ENCODE results near the gene ABHD12. TPM values are rescaled to one million over a fixed set of nuclear protein-coding genes. Genes with fewer than 3 reads are reported as not detected.

The ABHD12 gene
- total RNA-seq, 1 donor from 2014 or later = 51.3 TPM

DNA sequence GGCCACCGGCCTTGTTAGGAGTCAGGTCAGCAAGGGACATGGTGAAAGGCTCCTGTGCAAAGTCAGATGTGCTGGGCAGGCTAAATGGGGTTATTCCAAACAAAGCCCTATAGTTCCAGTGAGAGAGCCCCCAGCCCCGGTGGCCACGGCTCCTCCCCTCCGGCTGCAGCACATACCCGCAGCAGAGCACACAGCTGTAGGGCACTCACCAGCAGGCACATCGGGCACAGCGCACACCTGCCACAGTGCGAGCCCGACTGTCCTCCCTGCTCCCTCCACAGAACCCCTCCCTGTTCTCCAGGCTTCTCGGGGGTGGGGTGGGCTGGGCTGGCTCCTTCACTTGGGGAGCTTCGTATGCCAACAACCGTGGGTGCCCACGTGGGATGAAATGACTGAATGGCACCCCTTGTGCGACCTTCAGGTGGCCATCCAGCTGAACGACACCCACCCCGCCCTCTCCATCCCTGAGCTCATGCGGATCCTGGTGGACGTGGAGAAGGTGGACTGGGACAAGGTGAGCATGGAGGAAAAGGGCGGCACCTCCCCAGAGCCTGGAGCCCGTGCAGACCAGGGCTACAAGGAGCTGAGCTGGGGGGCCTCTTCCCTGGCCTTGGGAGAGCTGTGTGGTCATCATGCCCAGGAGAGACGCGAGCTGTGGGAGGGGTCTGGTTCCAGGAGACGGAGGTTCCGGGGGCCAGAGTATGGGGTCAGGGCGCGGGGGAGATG lies 111.8 kb downstream of the ABHD12 start:
- TF ChIP-seq, protein P1, sequence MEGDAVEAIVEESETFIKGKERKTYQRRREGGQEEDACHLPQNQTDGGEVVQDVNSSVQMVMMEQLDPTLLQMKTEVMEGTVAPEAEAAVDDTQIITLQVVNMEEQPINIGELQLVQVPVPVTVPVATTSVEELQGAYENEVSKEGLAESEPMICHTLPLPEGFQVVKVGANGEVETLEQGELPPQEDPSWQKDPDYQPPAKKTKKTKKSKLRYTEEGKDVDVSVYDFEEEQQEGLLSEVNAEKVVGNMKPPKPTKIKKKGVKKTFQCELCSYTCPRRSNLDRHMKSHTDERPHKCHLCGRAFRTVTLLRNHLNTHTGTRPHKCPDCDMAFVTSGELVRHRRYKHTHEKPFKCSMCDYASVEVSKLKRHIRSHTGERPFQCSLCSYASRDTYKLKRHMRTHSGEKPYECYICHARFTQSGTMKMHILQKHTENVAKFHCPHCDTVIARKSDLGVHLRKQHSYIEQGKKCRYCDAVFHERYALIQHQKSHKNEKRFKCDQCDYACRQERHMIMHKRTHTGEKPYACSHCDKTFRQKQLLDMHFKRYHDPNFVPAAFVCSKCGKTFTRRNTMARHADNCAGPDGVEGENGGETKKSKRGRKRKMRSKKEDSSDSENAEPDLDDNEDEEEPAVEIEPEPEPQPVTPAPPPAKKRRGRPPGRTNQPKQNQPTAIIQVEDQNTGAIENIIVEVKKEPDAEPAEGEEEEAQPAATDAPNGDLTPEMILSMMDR (conservative IDR thresholded peaks at IDR 0.05) = no peak
- DNase-seq (ENCODE audit: low read depth, low spot score) = no peak
- Mint-ChIP-seq H3K9me3 (no peaks in the 10 kb centered on the region), H3K27me3 (ENCODE audit: low read depth) (no peaks in the 10 kb centered on the region), H3K36me3 (ENCODE audit: low read depth) (peaks cover 4% of the 10 kb centered on the region), H3K27ac (ENCODE audit: unreplicated experiment) (no peak overlapping the region), H3K4me3 (no peak overlapping the region), H3K4me1 (no peaks in the 10 kb centered on the region)

DNA sequence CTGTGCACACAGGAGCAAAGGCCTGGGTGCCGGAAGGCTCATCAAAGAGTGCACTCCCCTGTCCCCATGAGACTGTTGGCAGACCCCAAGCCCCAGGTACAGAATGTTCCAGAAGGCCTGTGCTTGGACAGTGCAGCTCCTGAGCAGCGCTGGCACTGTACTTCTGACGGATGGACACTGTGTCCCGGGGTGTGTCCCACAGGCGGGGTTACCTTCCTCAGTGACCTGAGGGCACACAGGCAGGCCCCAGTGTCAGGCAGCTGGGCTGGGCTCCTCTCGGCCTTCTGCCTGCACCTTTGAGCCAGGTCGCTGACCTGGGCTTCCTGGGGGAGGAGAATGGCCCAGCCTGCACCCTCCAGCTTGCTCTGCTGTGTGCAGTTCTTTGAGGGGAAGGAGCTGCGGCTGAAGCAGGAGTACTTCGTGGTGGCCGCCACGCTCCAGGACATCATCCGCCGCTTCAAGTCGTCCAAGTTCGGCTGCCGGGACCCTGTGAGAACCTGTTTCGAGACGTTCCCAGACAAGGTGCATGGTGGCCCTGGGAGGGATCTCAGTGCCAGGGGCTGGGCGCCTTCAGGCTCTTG lies 112.6 kb downstream of the ABHD12 start:
- Mint-ChIP-seq H3K4me1 (no peaks in the 10 kb centered on the region), H3K4me3 (no peak overlapping the region), H3K36me3 (ENCODE audit: low read depth) (peaks cover 3% of the 10 kb centered on the region), H3K27ac (ENCODE audit: unreplicated experiment) (no peak overlapping the region), H3K27me3 (ENCODE audit: low read depth) (no peaks in the 10 kb centered on the region), H3K9me3 (no peaks in the 10 kb centered on the region)
- DNase-seq (ENCODE audit: low read depth, low spot score) = no peak
- TF ChIP-seq, protein P1 (conservative IDR thresholded peaks at IDR 0.05) = no peak

DNA sequence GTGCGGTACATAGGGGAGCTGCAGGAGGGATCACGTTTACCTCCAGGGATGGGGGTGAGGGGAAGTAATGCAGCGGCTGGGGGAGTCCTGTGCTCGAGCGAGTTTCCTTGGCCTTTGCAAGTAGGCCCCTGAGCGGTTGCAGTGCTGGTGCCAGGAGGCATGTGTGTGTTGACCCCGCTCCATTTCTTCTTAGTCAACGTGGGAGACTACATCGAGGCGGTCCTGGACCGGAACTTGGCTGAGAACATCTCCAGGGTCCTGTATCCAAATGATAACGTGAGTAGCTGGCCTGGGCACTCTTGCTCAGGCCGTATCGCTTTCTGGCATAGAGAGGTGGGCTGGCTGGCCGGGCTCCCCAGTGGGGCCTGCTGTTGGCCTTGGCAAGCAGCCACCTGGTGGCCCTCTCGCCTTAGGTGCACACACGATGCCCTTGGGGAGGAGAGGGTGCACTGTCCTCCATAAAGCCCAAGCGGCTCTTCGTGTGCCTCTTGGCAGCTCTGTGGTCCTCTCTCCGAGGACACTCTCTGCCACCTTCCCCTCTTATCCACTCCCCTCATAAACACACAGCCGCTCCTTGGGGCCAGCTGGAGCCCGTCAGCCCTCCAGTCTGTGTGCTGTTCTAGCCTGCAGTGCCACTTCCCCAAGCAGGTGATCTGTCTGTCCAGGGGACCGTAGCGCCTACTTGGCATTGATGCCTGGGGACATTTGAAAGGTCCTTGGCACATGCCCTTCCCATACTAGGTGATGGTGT lies 113.4 kb downstream of the ABHD12 start:
- Mint-ChIP-seq H3K27ac (ENCODE audit: unreplicated experiment) (no peak overlapping the region), H3K27me3 (ENCODE audit: low read depth) (no peaks in the 10 kb centered on the region), H3K4me3 (no peak overlapping the region), H3K9me3 (no peaks in the 10 kb centered on the region), H3K36me3 (ENCODE audit: low read depth) (peaks cover 3% of the 10 kb centered on the region), H3K4me1 (no peaks in the 10 kb centered on the region)
- TF ChIP-seq, protein P1 (conservative IDR thresholded peaks at IDR 0.05) = no peak
- DNase-seq (ENCODE audit: low read depth, low spot score) = no peak

DNA sequence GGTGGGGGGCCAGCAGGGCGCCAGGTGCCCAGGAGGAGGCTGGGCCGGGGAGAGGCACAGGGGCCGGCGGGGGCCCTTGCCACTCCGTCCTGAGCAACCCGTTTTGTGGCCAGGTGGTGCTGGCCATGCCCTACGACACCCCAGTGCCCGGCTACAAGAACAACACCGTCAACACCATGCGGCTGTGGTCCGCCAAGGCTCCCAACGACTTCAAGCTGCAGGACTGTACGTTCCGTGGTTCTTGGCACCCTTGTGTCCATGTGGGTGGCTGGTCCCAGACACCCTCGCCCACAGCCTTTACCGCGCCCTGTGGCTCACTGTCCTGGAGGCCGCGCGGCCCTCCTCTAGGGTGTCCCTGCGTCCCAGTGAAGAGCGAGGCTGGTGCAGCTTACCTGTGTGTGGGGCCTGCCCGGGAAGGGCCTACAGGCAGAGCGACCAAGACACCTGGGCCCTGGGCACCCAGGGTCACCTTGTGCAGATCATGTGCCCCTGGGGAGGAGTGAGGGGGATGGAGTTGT lies 114.0 kb downstream of the ABHD12 start:
- Mint-ChIP-seq H3K27ac (ENCODE audit: unreplicated experiment) (no peak overlapping the region), H3K4me1 (no peaks in the 10 kb centered on the region), H3K9me3 (no peaks in the 10 kb centered on the region), H3K4me3 (no peak overlapping the region), H3K36me3 (ENCODE audit: low read depth) (peaks cover 3% of the 10 kb centered on the region), H3K27me3 (ENCODE audit: low read depth) (no peaks in the 10 kb centered on the region)
- DNase-seq (ENCODE audit: low read depth, low spot score) = no peak
- TF ChIP-seq, protein P1 (conservative IDR thresholded peaks at IDR 0.05) = no peak

DNA sequence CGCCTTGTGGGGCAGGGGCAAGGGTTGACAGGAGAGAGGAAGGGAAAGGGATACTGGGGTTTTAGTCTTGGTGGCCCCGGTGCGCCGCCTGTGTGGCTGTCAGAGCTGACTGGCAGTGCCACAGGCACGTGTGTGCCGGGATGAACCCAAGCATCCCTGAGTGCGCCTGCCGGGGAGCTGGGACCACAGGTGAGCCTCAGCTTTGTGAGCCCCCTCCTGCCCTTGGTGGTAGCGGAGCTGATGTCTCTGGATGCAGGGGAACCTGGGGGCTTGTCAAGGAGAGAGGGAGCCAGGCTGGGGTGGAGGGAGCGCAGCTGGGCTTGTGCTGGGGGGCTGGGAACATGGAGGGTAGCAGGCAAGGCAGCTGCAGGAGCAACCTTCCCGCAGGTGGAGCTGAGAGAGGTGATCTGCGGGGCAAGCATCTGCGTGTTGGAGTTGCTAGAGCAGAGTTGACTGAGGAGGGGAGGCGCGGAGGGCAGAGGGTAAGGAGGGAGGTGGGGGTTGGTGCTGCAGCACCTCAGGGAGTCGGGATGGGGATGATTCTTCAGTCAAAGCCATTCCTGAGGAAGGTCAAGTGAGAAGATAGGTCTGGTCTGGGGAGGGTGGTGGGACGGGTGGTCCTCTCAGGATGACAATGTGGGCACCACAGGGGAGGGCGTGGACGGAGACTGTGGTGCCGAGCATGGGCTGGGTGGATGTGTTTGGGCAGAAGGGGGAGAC lies 114.7 kb downstream of the ABHD12 start:
- peaks cover 3% of the 10 kb centered on the region for H3K36me3 Mint-ChIP-seq (ENCODE audit: low read depth)
- no peaks in the 10 kb centered on the region for H3K4me1 Mint-ChIP-seq
- H3K27me3 Mint-ChIP-seq (ENCODE audit: low read depth) = no peaks in the 10 kb centered on the region
- no peaks in the 10 kb centered on the region for H3K9me3 Mint-ChIP-seq
- H3K27ac Mint-ChIP-seq (ENCODE audit: unreplicated experiment) = peak overlapping the region; percentile 90
- no peak overlapping the region for H3K4me3 Mint-ChIP-seq
- TF ChIP-seq, protein P1 (conservative IDR thresholded peaks at IDR 0.05) = no peak
- no peak for DNase-seq (ENCODE audit: low read depth, low spot score)
